Stimulated activated CD4-positive, alpha-beta T cell treated with anti-CD3 and anti-CD28 coated beads, Interleukin-4, amount 100 ng/mL, for 4 hours (primary cell): ENCODE results near the gene USP40.

ENCODE experiments used
- DNase-seq, 2 experiments: peaks; one replicate each; pipeline ENCODE4 v3.0.0-alpha.2; 2020

USP40 gene

GRCh38 chr2:233474308-233475160 is 92.0 kb downstream of the USP40 start:
- no peak for DNase-seq

GRCh38 chr2:233473878-233474277 is 92.7 kb downstream of the USP40 start:
- DNase-seq: no peak

GRCh38 chr2:233473386-233473791 is 93.2 kb downstream of the USP40 start:
- no peak for DNase-seq

- DNase-seq: no peak
Observed at GRCh38 chr2:233471291-233472035, 95.1 kb downstream of the USP40 start.

GRCh38 chr2:233470839-233471238 is 95.7 kb downstream of the USP40 start:
- DNase-seq: no peak

GRCh38 chr2:233470011-233470687 is 96.4 kb downstream of the USP40 start:
- DNase-seq: no peak

- no peak for DNase-seq
Observed at GRCh38 chr2:233469261-233470010, 97.1 kb downstream of the USP40 start.

- no peak for DNase-seq
Observed at GRCh38 chr2:233468741-233469110, 97.9 kb downstream of the USP40 start.

GRCh38 chr2:233468047-233468740 is 98.4 kb downstream of the USP40 start:
- DNase-seq: no peak

- DNase-seq: no peak
Observed at GRCh38 chr2:233466991-233467603, 99.5 kb downstream of the USP40 start.

- DNase-seq: no peak
Observed at GRCh38 chr2:233464531-233465240, 101.9 kb downstream of the USP40 start.

GRCh38 chr2:233464056-233464455 is 102.5 kb downstream of the USP40 start:
- no peak for DNase-seq

GRCh38 chr2:233463586-233463985 is 103.0 kb downstream of the USP40 start:
- no peak for DNase-seq

GRCh38 chr2:233462826-233463470 is 103.6 kb downstream of the USP40 start:
- DNase-seq: no peak

GRCh38 chr2:233462202-233462785 is 104.3 kb downstream of the USP40 start:
- DNase-seq: no peak

GRCh38 chr2:233461481-233461891 is 105.1 kb downstream of the USP40 start:
- no peak for DNase-seq

- DNase-seq: no peak
Observed at GRCh38 chr2:233460726-233461441, 105.7 kb downstream of the USP40 start.

- no peak for DNase-seq
Observed at GRCh38 chr2:233459426-233459825, 107.2 kb downstream of the USP40 start.

GRCh38 chr2:233458826-233459225 is 107.8 kb downstream of the USP40 start:
- no peak for DNase-seq
